Natural killer cell (primary cell): ENCODE measurements around the gene SNX19. TPM values are rescaled to one million over a fixed set of nuclear protein-coding genes. Genes with fewer than 3 reads are reported as not detected.

ENCODE experiments used
- ATAC-seq, 3 donors: fragments of 150-1000 bp in 2 of 3; fragments of 200-7000 bp in 1 of 3; cut with Tn5 transposase; 1 replicate in 1 of 3; 2 replicates in 2 of 3; pipeline ENCODE4 v1.10.0; 2021; ENCODE audit warnings: mild to moderate bottlenecking in 2 of 3, moderate library complexity in 2 of 3
- DNase-seq, 2 donors: peaks; one replicate each; pipeline versions ENCODE4 v3.0.0 to v3.0.0-alpha.2; 2013 to 2021; ENCODE audit warnings: mixed read lengths in 1 of 2
- H3K27ac ChIP-seq: one replicate; pipeline ENCODE4 v1.5.1; 2013; ENCODE audit warnings: mild to moderate bottlenecking, low read length
- H3K27me3 ChIP-seq: one replicate; pipeline ENCODE4 v1.6.1; 2013; ENCODE audit warnings: low read length; ENCODE audit not compliant: control insufficient read depth, insufficient read depth
- H3K36me3 ChIP-seq: one replicate; pipeline ENCODE4 v1.6.1; 2013; ENCODE audit warnings: low read length; ENCODE audit not compliant: control insufficient read depth, insufficient read depth
- H3K4me1 ChIP-seq: one replicate; pipeline ENCODE4 v1.6.1; 2013; ENCODE audit warnings: low read length; ENCODE audit not compliant: control insufficient read depth, insufficient read depth
- H3K4me3 ChIP-seq: one replicate; pipeline ENCODE4 v1.5.1; 2013; ENCODE audit warnings: low read length
- H3K9me3 ChIP-seq: one replicate; pipeline ENCODE4 v1.6.1; 2013; ENCODE audit warnings: low read length; ENCODE audit not compliant: control insufficient read depth, insufficient read depth
- H3K27ac Mint-ChIP-seq, 2 donors: one replicate each; pipeline ENCODE4 v1.8.0; 2022; ENCODE audit warnings: mild to moderate bottlenecking in 2 of 2, mixed read lengths in 2 of 2, moderate library complexity in 1 of 2
- H3K27me3 Mint-ChIP-seq, 2 donors: one replicate each; pipeline ENCODE4 v1.8.0; 2022; ENCODE audit warnings: low read depth in 2 of 2, mixed read lengths in 2 of 2
- H3K36me3 Mint-ChIP-seq: one replicate; pipeline ENCODE4 v1.8.0; 2022; ENCODE audit warnings: mixed read lengths
- H3K4me1 Mint-ChIP-seq, 2 donors: one replicate each; pipeline ENCODE4 v1.8.0; 2022; ENCODE audit warnings: mixed read lengths in 2 of 2
- H3K4me3 Mint-ChIP-seq: one replicate; pipeline ENCODE4 v1.8.0; 2022; ENCODE audit warnings: mild to moderate bottlenecking, moderate library complexity, mixed read lengths
- H3K9me3 Mint-ChIP-seq, 2 donors: one replicate each; pipeline ENCODE4 v1.8.0; 2022; ENCODE audit warnings: mixed read lengths in 2 of 2
- CTCF ChIP-seq: fragments of 200-600 bp; IDR thresholded peaks from one replicate; pipeline ENCODE4 v1.8.0; 2022; ENCODE audit warnings: antibody characterized with exemption
- WGBS: methylation state at CpG from one replicate; pipeline ENCODE4 v1.1.7; 2013; ENCODE audit warnings: missing lambda C conversion rate; ENCODE audit not compliant: insufficient coverage; 5-methylcytosine and 5-hydroxymethylcytosine counted together
- intact Hi-C: fragments of 100-400 bp; cut with micrococcal nuclease; formaldehyde crosslinking; loops from one replicate; pipeline ENCODE4 v1.14.2; 2022
- total RNA-seq, 4 donors: library from RNA; stranded (reverse); fragments of 120-200 nt in 1 of 4; gene quantifications; one replicate each; pipeline versions ENCODE4 v1.2.3 to v1.2.4, GENCODE V29; 2013 to 2022

SNX19 gene
- total RNA-seq, 3 donors from 2014 or later (not counting 1 experiment from before 2014, with no cell fraction given), result 65.4 to 76.6 (median 72.0) TPM

- Mint-ChIP-seq H3K27me3 (no peaks in the 10 kb centered on the region), H3K4me1 (peaks cover 34 to 37% of the 10 kb centered on the region in 2 donors), H3K4me3 (no peak overlapping the region), H3K36me3 (peaks cover 44% of the 10 kb centered on the region), H3K9me3 (no peaks in the 10 kb centered on the region), H3K27ac (peak overlapping the region in 1 of 2 donors; percentile 35)
- intact Hi-C loops, result no loop called here
- H3K4me3 ChIP-seq, result no peak overlapping the region
- H3K27me3 ChIP-seq, result no peaks in the 10 kb centered on the region
- DNase-seq (no peak), ATAC-seq (no peak)
- TF ChIP-seq CTCF, result no peak
- H3K27ac ChIP-seq, result no peak overlapping the region
- H3K9me3 ChIP-seq, result no peaks in the 10 kb centered on the region
- WGBS, result 94% methylated on average over 4 of the region's 4 CpGs
- H3K4me1 ChIP-seq, result no peaks in the 10 kb centered on the region
- peaks cover 56% of the 10 kb centered on the region for H3K36me3 ChIP-seq
These were observed 7.3 kb downstream of the SNX19 start for GRCh38 chr11:130908770-130909625.

DNA sequence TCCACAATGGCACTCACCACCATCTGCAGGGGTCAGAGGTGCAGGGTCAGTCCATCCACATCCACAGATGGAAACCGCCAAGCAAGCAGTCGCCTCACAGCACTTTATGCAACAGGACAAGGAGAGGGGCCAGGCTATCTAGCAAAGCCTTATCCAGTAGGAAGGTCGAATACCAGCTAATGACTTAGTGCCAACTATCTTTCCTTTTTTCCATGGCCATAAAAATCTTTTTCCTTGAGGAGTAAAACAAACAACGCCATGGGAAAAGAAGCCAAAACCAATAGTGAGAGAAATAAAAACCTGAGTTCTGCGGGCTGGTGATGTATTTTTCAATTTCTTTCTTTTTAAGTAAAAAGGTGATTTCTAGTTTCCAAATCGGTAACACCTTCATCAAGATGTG lies 8.2 kb downstream of the SNX19 start:
- ATAC-seq, result no peak
- peaks cover 49% of the 10 kb centered on the region for H3K36me3 Mint-ChIP-seq
- 97% methylated on average over 5 of the region's 6 CpGs for WGBS
- Histone ChIP-seq H3K9me3 (no peaks in the 10 kb centered on the region), H3K4me3 (no peak overlapping the region), H3K27ac (no peak overlapping the region), H3K27me3 (no peaks in the 10 kb centered on the region), H3K36me3 (peaks cover 64% of the 10 kb centered on the region), H3K4me1 (no peaks in the 10 kb centered on the region)
- no peak overlapping the region for H3K27ac Mint-ChIP-seq
- TF ChIP-seq CTCF, result no peak
- no peak overlapping the region for H3K4me3 Mint-ChIP-seq
- intact Hi-C loops, result no loop called here
- H3K9me3 Mint-ChIP-seq, result no peaks in the 10 kb centered on the region
- H3K27me3 Mint-ChIP-seq, result no peaks in the 10 kb centered on the region
- peaks cover 27 to 32% of the 10 kb centered on the region in 2 donors for H3K4me1 Mint-ChIP-seq
- DNase-seq, result no peak

DNA sequence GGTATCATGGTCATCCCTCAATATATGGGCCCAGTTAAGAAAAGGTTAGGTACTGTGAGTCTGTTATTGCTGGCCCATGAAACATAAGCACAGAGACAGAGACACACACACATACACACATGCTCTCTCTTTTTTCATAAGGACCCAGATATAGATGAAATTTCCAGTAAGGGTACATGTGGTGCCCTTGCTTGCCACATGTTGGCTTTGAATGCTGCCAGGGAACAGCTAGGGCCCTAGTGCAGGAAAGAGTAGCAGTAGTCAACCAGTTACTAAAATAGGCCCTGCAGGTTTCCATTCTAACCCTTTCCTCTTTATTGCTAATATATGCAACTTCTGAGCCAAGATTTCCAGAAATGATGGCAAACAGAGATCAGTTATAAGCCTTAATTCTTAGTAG lies 9.1 kb downstream of the SNX19 start:
- peaks cover 72% of the 10 kb centered on the region for H3K36me3 ChIP-seq

More for the DNA sequence above, 9.1 kb downstream of the SNX19 start:
- no peaks in the 10 kb centered on the region for H3K9me3 ChIP-seq
- no peaks in the 10 kb centered on the region for H3K27me3 ChIP-seq
- no peaks in the 10 kb centered on the region for H3K9me3 Mint-ChIP-seq
- peaks cover 24 to 26% of the 10 kb centered on the region in 2 donors for H3K4me1 Mint-ChIP-seq
- no peak overlapping the region for H3K4me3 ChIP-seq
- no peaks in the 10 kb centered on the region for H3K27me3 Mint-ChIP-seq
- no peaks in the 10 kb centered on the region for H3K4me1 ChIP-seq
- H3K27ac Mint-ChIP-seq, result no peak overlapping the region
- no peak overlapping the region for H3K4me3 Mint-ChIP-seq
- no peak for TF ChIP-seq CTCF
- H3K36me3 Mint-ChIP-seq, result peaks cover 55% of the 10 kb centered on the region
- DNase-seq (no peak), ATAC-seq (no peak)
- no peak overlapping the region for H3K27ac ChIP-seq
- intact Hi-C loops, result no loop called here
